HepG2 (cell line): Measurements from ENCODE around the gene PRKAR1B. TPM values are rescaled to one million over a fixed set of nuclear protein-coding genes. Genes with fewer than 3 reads are reported as not detected.

Source experiments
- ATAC-seq: fragments of 200-7000 bp; cut with Tn5 transposase; 3 replicates; pipeline ENCODE4 v1.9.1; 2020; ENCODE audit warnings: mild to moderate bottlenecking, moderate library complexity
- BruUV-seq: library from RNA; stranded (reverse); fragments of 400-500 nt; replicated peaks from 2 replicates; lab custom pipeline; 2021; lab: Mats Ljungman, UMichigan
- CTCF ChIA-PET: fragments of 300-600 bp; formaldehyde crosslinking; extraction: SDS; loops from one replicate; lab custom pipeline; 2021; ENCODE audit warnings: low total read pairs, inconsistent platforms, low intra/inter-chr PET ratio; lab: Yijun Ruan, JAX
- POLR2A ChIA-PET: fragments of 350-600 bp; sonication (Branson Sonifier 250); formaldehyde crosslinking; loops from one replicate; lab custom pipeline; 2020; ENCODE audit warnings: antibody characterized with exemption, inconsistent platforms; lab: Yijun Ruan, JAX
- DNase-seq: peaks from one replicate; pipeline ENCODE4 v3.0.0-alpha.2; 2015; ENCODE audit warnings: low spot score
- FAIRE-seq: peaks from 3 replicates; lab custom pipeline; 2011; peaks lifted over from hg19 to GRCh38; lab: Jason Lieb, UNC
- H2AFZ ChIP-seq: one replicate; pipeline ENCODE4 v1.6.1; 2011; ENCODE audit warnings: low read length, inconsistent platforms
- H3K27ac ChIP-seq: fragments of 300-600 bp; 3 replicates; pipeline ENCODE4 v1.8.0; 2011; ENCODE audit warnings: mixed run types, mild to moderate bottlenecking, mixed read lengths, low read length, inconsistent platforms; ENCODE audit not compliant: insufficient read depth; ENCODE audit errors: extremely low read length
- H3K27me3 ChIP-seq, 2 experiments: fragments of 200-600 bp in 1 of 2; 2 replicates in 1 of 2; 3 replicates in 1 of 2; pipeline versions ENCODE4 v1.6.0 to v1.8.0; 2011; ENCODE audit warnings: low read length in 2 of 2, mild to moderate bottlenecking in 2 of 2, moderate library complexity in 2 of 2, inconsistent platforms in 1 of 2; ENCODE audit not compliant: insufficient read depth in 2 of 2, control insufficient read depth in 1 of 2
- H3K36me3 ChIP-seq, 2 experiments: fragments of 200-600 bp in 1 of 2; replicated peaks in 1 of 2; 2 replicates in 1 of 2; 3 replicates in 1 of 2; pipeline versions ENCODE4 v1.5.1 to v1.8.0; 2011; ENCODE audit warnings: low read length in 2 of 2, inconsistent platforms in 1 of 2; ENCODE audit not compliant: insufficient read depth in 2 of 2, control insufficient read depth in 1 of 2
- H3K4me1 ChIP-seq: 2 replicates; pipeline ENCODE4 v1.5.1; 2012; ENCODE audit warnings: low read length, inconsistent platforms; ENCODE audit not compliant: insufficient read depth
- H3K4me2 ChIP-seq: 2 replicates; pipeline ENCODE4 v1.6.0; 2011; ENCODE audit warnings: low read depth, low read length, inconsistent platforms
- H3K4me3 ChIP-seq, 3 experiments: fragments of 200-600 bp in 1 of 3; sonication (generic), shearing (Covaris generic) in 1 of 3; replicated peaks in 1 of 3; 2 replicates each; pipeline ENCODE4 v1.5.1; 2011 to 2016; ENCODE audit warnings: low read length in 3 of 3, inconsistent platforms in 2 of 3, low read depth in 2 of 3, mild to moderate bottlenecking in 2 of 3, control low read depth in 1 of 3, mixed read lengths in 1 of 3; ENCODE audit not compliant: insufficient read depth in 1 of 3
- H3K79me2 ChIP-seq: one replicate; pipeline ENCODE4 v1.6.1; 2011; ENCODE audit warnings: low read length, inconsistent platforms; ENCODE audit not compliant: insufficient read depth
- H3K9ac ChIP-seq: 2 replicates; pipeline ENCODE4 v1.6.0; 2011; ENCODE audit warnings: mild to moderate bottlenecking, low read depth, low read length, inconsistent platforms; ENCODE audit not compliant: insufficient read depth
- H3K9me3 ChIP-seq: 2 replicates; pipeline ENCODE4 v1.5.1; 2012; ENCODE audit warnings: mild to moderate bottlenecking, low read length
- H4K20me1 ChIP-seq: 2 replicates; pipeline ENCODE4 v1.6.0; 2011; ENCODE audit warnings: inconsistent platforms, mild to moderate bottlenecking, low read length, moderate library complexity; ENCODE audit not compliant: insufficient read depth
- ATRX ChIP-seq: sonication (generic); formaldehyde crosslinking; IDR thresholded peaks from 2 replicates; pipeline ENCODE4 v1.4.0; 2020; ENCODE audit warnings: missing genetic modification reagents, borderline replicate concordance
- CAMTA2 ChIP-seq: sonication (generic); formaldehyde crosslinking; IDR thresholded peaks from 2 replicates; pipeline ENCODE4 v1.4.0; 2020; ENCODE audit warnings: mild to moderate bottlenecking, missing genetic modification reagents, borderline replicate concordance
- DMAP1 ChIP-seq: IDR thresholded peaks from 2 replicates; pipeline ENCODE4 v1.6.1; 2016
- DR1 ChIP-seq: sonication (generic); formaldehyde crosslinking; IDR thresholded peaks from 2 replicates; pipeline ENCODE4 v1.8.0; 2021; ENCODE audit warnings: mild to moderate bottlenecking, missing genetic modification reagents, inconsistent platforms
- HOXA5 ChIP-seq: sonication (generic); formaldehyde crosslinking; IDR thresholded peaks from 2 replicates; pipeline ENCODE4 v1.4.0; 2020; ENCODE audit warnings: missing genetic modification reagents
- MAZ ChIP-seq, 2 experiments: sonication (generic) in 1 of 2; formaldehyde crosslinking in 1 of 2; IDR thresholded peaks; 2 replicates each; pipeline versions ENCODE4 v1.5.0 to v1.6.1; 2012 to 2020; ENCODE audit warnings: low read depth in 2 of 2, mild to moderate bottlenecking in 2 of 2, borderline replicate concordance in 1 of 2, improper control_type of control experiment in 1 of 2, low read length in 1 of 2, missing genetic modification reagents in 1 of 2, moderate library complexity in 1 of 2
- ZNF33A ChIP-seq: sonication (generic); formaldehyde crosslinking; IDR thresholded peaks from 2 replicates; pipeline ENCODE4 v1.5.1; 2020; ENCODE audit warnings: missing genetic modification reagents, mild to moderate bottlenecking, moderate library complexity, borderline replicate concordance
- WGBS: methylation state at CpG from one replicate; pipeline ENCODE4 v1.1.6; 2017; ENCODE audit warnings: low lambda C conversion rate; 5-methylcytosine and 5-hydroxymethylcytosine counted together
- in situ Hi-C: cut with HindIII; loops from 2 replicates; pipeline ENCODE4 v1.10.0; 2017; ENCODE audit warnings: low pct_unique_long_range_greater_than_20kb; ENCODE audit not compliant: extremely low pct_ligation_motif_present
- intact Hi-C: fragments of 100-400 bp; cut with micrococcal nuclease; formaldehyde crosslinking; loops from one replicate; pipeline ENCODE4 v1.10.0; 2022; ENCODE audit not compliant: unreplicated experiment
- polyA plus RNA-seq, 8 experiments: library from polyadenylated mRNA; depleted of rRNA in 3 of 8; stranded (reverse) in 7 of 8; unstranded in 1 of 8; fragments of >200 nt; fragmentation: Illumina TruSeq in 4 of 8; extraction: Trizol in 4 of 8; gene quantifications; 2 replicates each; pipeline versions ENCODE4 v1.2.1 to v1.2.3, GENCODE V29; 2011 to 2016; ENCODE audit warnings: low read depth in 4 of 8, missing spikeins in 1 of 8, mixed read lengths in 1 of 8; ENCODE audit not compliant: insufficient read depth in 1 of 8
- total RNA-seq, 5 experiments: library from RNA; depleted of rRNA; stranded (reverse); fragments of >200 nt; fragmentation: Illumina TruSeq; extraction: Trizol; gene quantifications; 2 replicates each; pipeline ENCODE4 v1.2.3, GENCODE V29; 2016; ENCODE audit warnings: low read depth in 1 of 5
- TF ChIP-seq, protein P1 (sequence below): sonication (generic); formaldehyde crosslinking; IDR thresholded peaks from 2 replicates; pipeline ENCODE4 v1.8.1; 2023; ENCODE audit warnings: missing genetic modification reagents, inconsistent platforms, borderline replicate concordance

Gene PRKAR1B
- total and polyA plus RNA-seq, 2 of the 13 experiments (the other 11 are each of a cell fraction or from before 2014, with no cell fraction given) = 7.9 to 28.2 TPM

DNA sequence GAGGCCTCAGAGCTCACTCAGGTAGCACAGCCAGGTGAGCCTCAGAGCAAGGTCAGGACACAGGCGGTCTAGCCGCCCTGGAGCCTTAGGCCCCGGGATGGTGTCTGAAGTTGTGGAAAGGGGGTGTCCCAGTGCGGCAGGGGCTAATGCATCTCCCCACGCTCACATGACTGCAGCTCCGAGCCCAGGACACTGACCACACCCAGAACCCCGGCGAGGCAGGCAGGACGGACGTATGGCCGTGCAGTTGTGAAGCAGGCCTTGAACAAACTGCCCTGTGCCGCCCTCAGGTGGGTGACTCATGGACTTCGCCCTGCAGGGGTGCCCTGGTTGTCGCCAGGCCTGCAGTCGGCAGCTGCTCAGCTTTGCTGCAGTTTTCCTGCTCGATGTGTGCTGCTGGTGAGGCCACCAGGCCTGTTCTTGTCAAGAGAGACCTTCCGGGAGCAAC is 5.0 kb upstream of the PRKAR1B start (continued):
- TF ChIP-seq, protein P1, sequence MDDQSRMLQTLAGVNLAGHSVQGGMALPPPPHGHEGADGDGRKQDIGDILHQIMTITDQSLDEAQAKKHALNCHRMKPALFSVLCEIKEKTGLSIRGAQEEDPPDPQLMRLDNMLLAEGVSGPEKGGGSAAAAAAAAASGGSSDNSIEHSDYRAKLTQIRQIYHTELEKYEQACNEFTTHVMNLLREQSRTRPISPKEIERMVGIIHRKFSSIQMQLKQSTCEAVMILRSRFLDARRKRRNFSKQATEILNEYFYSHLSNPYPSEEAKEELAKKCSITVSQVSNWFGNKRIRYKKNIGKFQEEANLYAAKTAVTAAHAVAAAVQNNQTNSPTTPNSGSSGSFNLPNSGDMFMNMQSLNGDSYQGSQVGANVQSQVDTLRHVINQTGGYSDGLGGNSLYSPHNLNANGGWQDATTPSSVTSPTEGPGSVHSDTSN (CRISPR knock-in tag) = no peak
- TF ChIP-seq ATRX (CRISPR knock-in tag) = no peak
- TF ChIP-seq MAZ (IDR thresholded peaks at IDR 0.05; ENCODE audit: borderline replicate concordance, low read depth, low read length) = no peak
- no peak for TF ChIP-seq MAZ (CRISPR knock-in tag; IDR thresholded peaks at IDR 0.05; ENCODE audit: low read depth)
- TF ChIP-seq HOXA5 = 0 out of 2 replicates have a peak, but pooled peaks have one; percentile 54
- TF ChIP-seq, all 625 proteins: peak for 202

GRCh38 chr7:731440-732085 is 4.5 kb upstream of the PRKAR1B start:
- no peak for ATAC-seq
- Histone ChIP-seq H3K36me3 (peaks cover 7 to 35% of the 10 kb centered on the region in 2 experiments), H2AFZ (no peak overlapping the region), H3K27ac (peak overlapping the region; percentile 49), H3K27me3 (no peaks in the 10 kb centered on the region), H3K9ac (no peak overlapping the region), H3K4me1 (peaks cover 61% of the 10 kb centered on the region), H4K20me1 (no peaks in the 10 kb centered on the region), H3K79me2 (peaks cover 47% of the 10 kb centered on the region), H3K4me2 (peak overlapping the region; percentile 47), H3K9me3 (peaks cover 15% of the 10 kb centered on the region), H3K4me3 (no peak overlapping the region)
- no peak for DNase-seq
- TF ChIP-seq ZNF33A (CRISPR knock-in tag) = no peak
- 0 out of 2 replicates have a peak, but pooled peaks have one; percentile 17 for TF ChIP-seq CAMTA2 (CRISPR knock-in tag)
- TF ChIP-seq DR1 = 0 out of 2 replicates have a peak, but pooled peaks have one; percentile 8
- peak; percentile 5; the same call in 1 of the 2 replicates for TF ChIP-seq DMAP1 (CRISPR knock-in tag)
- in situ Hi-C loops = no loop called here
- CTCF ChIA-PET = interaction anchor here (1.6 kb wide), 1 partner anchor 467 kb away, joined by 5 read pairs; no protein-coding TSS in a partner anchor
- 87% methylated on average over 17 of the region's 17 CpGs for WGBS
- intact Hi-C loops = loop anchor here (5.0 kb wide), 1 partner anchor 399 kb away; no protein-coding TSS in a partner anchor
- no TSS peak for BruUV-seq
- no peak for FAIRE-seq
- POLR2A ChIA-PET = interaction anchor here (1.0 to 1.2 kb wide), 6 partner anchors 10 to 405 kb away, joined by 3 to 6 read pairs (median 3); no protein-coding TSS in a partner anchor
